ENCODE data around the gene KRTDAP.

Gene KRTDAP

GRCh38 chr19:35512831-35513627 lies 22.8 kb upstream of the KRTDAP start:
- DNase-seq (ENCODE audit: low spot score): no peak

DNA sequence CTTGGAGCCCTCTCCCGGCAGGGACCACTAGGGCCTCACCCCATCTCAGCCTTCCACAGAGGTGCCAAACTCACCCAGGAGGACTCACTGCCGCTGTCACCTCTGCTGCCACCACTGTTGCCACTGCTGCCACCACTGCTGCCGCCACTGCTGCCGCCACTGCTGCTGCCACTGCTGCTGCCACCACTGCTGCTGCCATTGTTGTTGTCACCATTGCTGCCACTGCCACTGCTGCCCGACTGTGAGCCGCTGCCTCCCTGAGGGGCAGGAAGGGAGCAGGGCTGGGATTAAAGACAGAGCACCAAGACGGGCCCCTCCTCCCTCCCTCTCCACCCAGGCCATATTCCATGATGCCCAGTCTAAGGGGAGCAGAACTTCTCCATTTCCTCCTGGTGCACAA lies 21.1 kb upstream of the KRTDAP start:
- no peak for DNase-seq (ENCODE audit: low spot score)

- no peak for DNase-seq (ENCODE audit: low spot score)
Observed at GRCh38 chr19:35510626-35510964, 20.3 kb upstream of the KRTDAP start.

DNA sequence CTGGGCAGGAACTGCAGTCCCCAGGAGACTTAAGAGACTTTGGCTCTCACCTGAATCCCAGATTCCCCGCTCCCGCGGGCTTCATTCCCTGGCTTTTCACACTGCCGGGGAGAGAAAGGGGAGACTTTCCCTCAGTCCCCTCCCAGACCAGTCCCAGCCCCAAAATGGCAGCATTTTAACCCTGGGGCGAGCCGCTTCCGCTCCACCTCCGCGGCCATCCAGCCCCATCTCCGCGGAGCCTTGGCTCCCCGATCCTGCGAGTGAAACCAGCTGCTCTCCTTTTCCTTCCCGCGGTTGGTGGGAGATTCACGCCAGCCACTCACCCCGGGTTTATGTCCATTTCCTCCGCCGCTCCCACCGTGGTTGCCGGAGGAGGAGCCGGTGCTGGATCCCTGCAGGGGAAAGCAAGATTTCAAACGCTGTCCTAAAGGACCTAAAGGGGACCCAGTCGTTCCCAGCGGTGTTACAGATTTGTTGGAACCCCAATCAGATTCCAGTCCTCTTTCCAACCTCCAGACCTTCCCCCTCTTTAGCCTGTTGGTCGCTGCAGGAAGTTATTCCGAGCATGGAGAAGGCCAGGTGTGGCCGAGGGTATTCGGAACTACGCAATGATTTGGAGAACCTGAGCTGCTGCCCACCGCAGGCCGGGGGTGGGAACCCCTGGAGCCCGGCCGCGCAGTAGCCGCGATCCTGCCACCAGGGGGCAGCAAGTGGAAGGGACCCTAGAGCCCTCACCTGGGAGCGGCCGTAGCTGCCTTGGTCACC lies 19.8 kb upstream of the KRTDAP start:
- DNase-seq (ENCODE audit: low spot score): peak; percentile 98

- peak; percentile 60 for DNase-seq (ENCODE audit: low spot score)
Observed at GRCh38 chr19:35509018-35509652, 18.9 kb upstream of the KRTDAP start.

- DNase-seq (ENCODE audit: low spot score): no peak
Observed at GRCh38 chr19:35508129-35508528, 17.9 kb upstream of the KRTDAP start.

DNA sequence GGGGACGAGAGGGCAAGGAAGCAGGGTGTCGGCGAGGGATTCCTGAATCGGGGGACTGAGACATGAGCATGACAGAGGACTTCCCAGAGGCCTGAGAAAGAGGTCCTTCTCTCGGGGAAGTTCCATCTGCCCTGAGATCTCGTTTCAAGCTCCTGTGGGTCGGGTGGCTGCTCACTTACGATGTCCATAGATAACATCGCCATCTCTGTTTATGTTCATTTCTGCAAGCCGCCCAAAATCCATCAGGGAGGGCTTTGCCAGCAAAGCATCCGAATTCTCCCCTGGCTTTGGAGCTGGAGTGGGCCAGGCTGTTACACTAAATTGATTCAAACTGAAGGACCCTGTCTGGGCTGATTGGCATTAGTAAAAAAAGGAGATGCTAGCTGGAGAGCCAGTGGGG lies 17.3 kb upstream of the KRTDAP start:
- DNase-seq (ENCODE audit: low spot score): no peak

DNA sequence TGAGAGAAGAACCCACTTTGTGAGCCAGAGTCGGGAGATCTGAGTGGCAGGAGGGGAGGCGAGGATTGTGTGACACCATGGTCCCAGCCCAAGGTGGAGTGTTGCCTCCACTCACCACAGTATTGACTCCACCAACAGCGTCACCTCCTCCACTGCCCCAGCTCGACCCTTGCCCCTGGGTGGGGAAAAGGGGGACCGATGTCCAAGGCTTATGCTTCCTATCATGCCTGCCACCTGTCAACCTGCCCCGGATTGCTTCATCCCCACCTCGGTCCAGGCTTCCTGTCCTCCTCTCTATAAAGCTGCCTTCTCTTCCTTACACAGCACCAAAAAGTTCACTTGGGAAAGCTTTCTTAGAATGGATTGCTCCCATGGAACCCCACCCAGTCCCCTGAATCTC lies 15.7 kb upstream of the KRTDAP start:
- no peak for DNase-seq (ENCODE audit: low spot score)

DNA sequence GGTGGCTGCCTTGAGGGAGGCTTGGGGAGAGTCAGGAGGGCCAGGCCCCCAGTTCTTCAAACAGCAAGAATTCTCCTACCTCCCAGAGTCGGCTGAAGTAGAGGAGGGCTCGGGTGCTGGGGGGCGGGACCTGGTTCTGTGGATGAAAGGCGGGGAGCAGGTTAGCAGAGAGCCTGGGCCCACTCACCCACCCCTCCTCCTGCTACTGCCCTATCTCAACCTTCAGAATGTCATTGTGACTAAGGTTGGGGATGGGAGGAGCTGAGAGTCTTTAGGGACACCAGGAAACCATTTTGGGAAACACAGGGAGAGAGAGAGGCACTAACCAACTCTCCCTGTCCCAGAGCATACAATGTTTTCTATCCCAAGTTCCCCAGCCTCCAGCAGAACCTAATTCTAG lies 12.5 kb upstream of the KRTDAP start:
- DNase-seq (ENCODE audit: low spot score): no peak

GRCh38 chr19:35501684-35502083 lies 11.4 kb upstream of the KRTDAP start:
- DNase-seq (ENCODE audit: low spot score): no peak

DNA sequence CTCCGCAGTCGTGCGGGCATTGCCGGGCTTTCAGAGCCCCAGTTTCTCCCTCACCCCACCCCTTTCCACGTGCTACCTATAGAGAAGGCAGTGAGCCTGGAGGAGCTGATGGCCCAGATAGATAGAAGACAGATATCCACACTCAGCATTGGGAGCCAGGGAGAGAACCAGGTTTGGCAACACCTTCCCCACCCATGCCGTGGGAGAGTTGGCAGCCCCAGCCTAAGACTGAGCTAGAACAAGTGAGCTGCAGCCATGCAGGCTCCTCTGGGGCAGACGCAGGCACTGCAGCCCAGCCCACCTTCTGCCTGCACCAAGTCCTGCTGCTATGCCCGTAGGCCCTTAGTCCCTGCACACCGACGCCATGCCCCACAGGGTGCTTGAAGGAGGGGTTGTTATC lies 10.3 kb upstream of the KRTDAP start:
- no peak for DNase-seq (ENCODE audit: low spot score)

DNA sequence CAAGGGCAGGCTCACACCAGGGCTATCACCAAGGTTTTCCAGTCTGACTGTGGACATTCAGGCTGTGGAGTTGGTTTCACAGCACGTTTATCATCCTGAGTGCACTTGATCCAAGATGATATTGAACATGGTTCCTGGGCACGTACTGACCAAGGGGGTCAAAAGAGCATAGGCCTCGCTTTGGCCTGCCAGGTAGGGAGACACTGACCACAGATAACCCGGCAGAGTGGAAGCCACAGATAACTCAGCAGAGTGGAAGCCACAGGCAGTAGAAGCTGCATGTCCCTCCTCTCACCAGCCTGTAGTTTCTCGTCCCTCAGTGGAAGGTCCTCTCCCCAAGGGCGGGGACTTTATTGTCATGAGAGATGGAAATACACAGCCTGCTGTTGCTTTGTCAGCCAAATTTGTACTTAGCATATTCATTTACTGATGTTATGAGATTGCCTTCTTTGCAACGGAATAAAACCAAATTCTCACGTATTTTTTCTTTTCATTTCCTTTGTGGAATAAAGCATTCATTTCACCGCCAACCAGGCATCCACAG lies 8.8 kb upstream of the KRTDAP start:
- DNase-seq (ENCODE audit: low spot score): no peak

GRCh38 chr19:35498220-35498619 lies 8.0 kb upstream of the KRTDAP start:
- DNase-seq (ENCODE audit: low spot score): no peak

GRCh38 chr19:35497406-35497805 lies 7.1 kb upstream of the KRTDAP start:
- DNase-seq (ENCODE audit: low spot score): no peak

DNA sequence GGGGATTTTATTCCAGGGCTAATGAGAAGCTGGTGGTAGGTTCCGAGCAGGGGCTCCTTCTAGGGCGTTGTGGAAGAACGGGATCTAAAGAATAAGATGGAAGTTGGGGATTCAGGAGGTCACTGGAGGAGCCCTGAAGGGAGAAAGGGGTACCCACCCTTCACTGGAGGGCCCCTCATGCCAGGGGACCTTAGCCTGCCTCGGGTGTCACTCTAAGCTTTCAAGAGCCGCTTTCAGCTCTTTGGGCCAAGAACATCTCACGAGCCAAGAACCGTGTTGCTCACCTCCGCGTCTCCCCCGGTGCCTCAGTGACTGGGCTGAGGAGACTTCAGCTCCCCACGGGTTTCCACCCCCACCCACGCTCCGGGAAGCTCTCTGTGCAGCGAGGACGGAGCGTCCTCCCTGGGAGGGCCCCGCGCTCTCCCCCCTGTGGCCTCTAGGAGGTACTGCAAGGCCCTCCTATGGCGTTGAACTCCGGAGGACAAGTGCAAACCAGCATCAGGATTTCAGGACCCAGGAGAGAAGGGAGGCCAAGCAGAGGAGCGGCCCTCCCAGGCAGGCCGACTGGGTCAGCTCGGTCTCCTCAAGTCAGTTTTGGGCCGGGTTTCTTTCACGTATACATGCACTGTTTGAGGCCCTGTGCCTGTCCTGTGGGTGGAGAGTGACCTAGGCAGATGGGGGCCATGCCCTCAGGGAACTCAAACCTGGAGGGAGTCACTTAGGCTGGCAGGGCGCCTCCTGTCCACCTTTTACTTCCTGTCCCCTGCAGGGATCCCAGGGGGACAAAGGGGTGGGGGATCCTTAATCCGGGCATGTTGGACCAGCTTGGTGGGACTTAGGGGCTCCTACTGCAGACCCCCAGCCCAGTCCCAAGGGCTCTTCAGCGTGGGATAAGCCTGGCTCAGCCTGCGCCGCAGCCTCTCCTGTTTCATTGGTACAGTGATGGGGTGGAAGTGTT lies 5.1 kb upstream of the KRTDAP start:
- peak; percentile 92 for DNase-seq (ENCODE audit: low spot score)

DNA sequence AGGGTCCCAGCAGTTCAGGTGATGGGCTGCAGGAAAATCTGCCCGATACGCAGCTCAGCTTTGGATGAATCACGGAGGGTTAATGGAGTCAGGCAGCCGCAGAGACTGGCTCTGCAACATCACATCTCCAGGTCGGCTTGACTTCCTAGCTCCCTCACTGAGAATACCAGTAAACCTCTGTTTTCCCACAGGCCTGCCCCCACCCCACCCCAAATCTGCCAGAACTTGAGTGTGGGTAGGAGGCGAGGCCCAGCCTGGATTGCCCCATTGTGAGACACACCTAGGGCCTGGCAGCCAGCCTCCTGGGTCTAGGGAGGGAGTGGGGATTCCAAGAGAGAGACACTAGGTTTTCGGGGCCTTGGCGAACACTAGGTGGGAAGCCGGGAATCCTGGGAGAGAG lies 3.7 kb upstream of the KRTDAP start:
- DNase-seq (ENCODE audit: low spot score): no peak

GRCh38 chr19:35491836-35492360 lies 1.6 kb upstream of the KRTDAP start:
- DNase-seq (ENCODE audit: low spot score): no peak

DNA sequence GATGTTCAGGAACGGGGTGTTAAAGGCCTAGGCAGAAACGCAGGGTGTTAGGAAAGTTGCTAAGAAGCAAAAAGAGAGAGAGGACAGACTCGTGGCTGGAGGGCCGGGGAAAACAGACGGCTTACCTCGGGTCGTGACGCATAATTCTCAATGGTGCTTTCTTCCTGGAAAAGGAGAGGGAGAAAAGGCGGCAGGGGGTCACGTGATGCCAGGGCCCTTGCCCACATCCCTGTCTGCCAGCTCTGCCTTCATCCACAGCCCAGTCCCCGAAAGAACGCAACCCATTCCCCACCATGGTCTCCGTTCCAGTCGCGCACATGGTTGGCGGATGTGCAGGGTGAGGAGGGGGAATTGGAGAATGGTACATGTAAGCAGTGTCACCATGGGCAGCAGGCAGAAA lies 1.6 kb downstream of the KRTDAP start:
- DNase-seq (ENCODE audit: low spot score): no peak

DNA sequence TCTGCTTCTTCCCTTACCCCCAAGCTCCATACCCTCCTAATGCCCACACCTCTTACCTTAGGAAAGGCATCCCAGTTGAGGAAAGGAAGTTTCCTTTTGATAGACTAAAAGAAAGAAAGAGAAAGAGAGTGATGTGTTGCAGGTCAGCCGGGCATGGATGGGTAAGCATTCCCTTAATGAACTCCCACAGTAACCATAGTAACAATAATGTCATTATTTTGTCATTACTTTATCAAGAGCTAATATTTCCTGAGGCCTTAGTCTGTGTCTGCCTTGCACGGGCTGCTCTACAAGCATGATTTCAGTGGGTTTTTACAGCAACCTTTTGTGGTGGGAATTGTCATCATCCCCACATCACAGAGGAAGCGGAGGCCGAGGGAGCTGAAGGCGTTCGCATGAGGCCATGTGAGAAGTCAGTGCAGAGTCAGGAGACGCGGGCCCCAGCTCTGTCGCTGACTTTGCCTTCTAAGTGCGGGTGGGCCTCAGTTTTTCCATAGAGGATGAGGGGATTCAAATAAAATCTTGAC lies 2.5 kb downstream of the KRTDAP start:
- no peak for DNase-seq (ENCODE audit: low spot score)

DNA sequence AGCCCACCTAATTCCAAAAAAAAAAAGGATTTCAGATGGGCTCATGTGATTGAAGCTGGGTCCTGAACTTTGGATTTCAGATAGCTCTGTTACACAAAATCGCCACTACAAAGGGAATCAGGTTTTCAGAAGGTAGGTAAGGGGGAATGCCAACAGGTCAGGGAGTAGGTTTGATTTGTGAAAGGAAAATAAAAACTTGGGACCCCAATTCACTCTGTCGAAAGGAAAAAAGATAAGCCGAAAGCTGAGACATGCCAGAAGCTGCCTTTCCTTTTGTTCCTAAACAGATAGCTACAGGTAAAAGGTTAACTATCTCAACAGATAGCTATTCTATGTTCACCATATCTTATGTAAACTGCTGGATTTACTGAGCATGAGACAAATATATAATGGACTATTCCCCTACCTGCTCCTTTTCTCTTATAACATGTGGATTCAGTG lies 4.0 kb downstream of the KRTDAP start:
- DNase-seq (ENCODE audit: low spot score): no peak

All from iPS-NIHi11 (cell line).